C4-2B (cell line): Measurements from ENCODE around the gene PLEKHH3.

Source experiments
- ZFX ChIP-seq: fragments of 450-650 bp; IDR thresholded peaks from 2 replicates; pipeline ENCODE4 v1.6.1; 2017
- TF ChIP-seq, protein P1 (sequence below): fragments of 450-650 bp; conservative IDR thresholded peaks from 2 replicates; pipeline ENCODE4 v1.5.1; 2017; ENCODE audit warnings: mild to moderate bottlenecking

DNA sequence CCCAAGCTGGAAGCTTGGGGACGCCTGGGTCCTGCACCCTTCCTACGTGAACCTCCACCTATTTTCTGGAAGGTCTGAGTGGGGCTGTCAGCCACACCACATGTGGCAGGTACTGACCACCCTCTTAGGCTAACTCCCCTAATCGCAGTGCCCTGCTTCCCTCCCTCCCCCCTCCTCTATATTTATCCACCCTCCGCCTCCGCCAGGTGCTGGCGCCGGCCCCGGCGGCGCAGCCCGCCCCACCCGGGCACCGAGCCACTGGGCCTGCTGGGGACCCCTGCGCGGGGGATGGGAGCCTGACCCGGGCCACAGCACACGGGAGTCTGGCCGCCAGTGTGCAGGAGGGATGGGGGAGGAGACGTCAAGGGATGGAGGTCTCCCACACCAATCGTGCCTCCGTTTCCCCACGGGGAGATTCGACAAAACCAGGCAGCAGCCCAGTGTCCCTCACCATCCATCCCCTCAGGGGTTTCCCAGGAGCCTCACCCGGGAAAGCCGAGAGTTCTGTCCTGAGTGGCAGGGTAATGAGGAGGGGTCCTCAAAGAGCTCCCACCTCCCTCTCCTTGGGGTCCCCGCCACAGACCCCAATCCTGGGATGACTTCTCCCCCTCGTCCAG, 1.3 kb downstream of the PLEKHH3 start:
- TF ChIP-seq, protein P1, sequence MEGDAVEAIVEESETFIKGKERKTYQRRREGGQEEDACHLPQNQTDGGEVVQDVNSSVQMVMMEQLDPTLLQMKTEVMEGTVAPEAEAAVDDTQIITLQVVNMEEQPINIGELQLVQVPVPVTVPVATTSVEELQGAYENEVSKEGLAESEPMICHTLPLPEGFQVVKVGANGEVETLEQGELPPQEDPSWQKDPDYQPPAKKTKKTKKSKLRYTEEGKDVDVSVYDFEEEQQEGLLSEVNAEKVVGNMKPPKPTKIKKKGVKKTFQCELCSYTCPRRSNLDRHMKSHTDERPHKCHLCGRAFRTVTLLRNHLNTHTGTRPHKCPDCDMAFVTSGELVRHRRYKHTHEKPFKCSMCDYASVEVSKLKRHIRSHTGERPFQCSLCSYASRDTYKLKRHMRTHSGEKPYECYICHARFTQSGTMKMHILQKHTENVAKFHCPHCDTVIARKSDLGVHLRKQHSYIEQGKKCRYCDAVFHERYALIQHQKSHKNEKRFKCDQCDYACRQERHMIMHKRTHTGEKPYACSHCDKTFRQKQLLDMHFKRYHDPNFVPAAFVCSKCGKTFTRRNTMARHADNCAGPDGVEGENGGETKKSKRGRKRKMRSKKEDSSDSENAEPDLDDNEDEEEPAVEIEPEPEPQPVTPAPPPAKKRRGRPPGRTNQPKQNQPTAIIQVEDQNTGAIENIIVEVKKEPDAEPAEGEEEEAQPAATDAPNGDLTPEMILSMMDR: no peak
- TF ChIP-seq ZFX: no peak
